Measurements from ENCODE around the gene APBB2. TPM values are rescaled to one million over a fixed set of nuclear protein-coding genes. Genes with fewer than 3 reads are reported as not detected.

Gene APBB2
- total and polyA plus RNA-seq, 11 donors, result 8.6 to 39.1 (median 26.7) TPM

GRCh38 chr4:40763228-40763716 is 451.1 kb downstream of the APBB2 start:
- no peak overlapping the region for H3K4me3 ChIP-seq
- no peaks in the 10 kb centered on the region for H3K9me3 ChIP-seq
- intact Hi-C loops (cut with DNase I), result no loop called here
- no peaks in the 10 kb centered on the region for H3K27me3 ChIP-seq
- 78 to 92% (median 83%) methylated on average over 3 of the region's 3 CpGs for WGBS, 4 donors
- DNase-seq (no peak), ATAC-seq (no peak)
- no peaks in the 10 kb centered on the region for H3K36me3 ChIP-seq
- H3K27ac ChIP-seq, result no peak overlapping the region
- no peak for TF ChIP-seq POLR2A (IDR thresholded peaks at IDR 0.05)
- TF ChIP-seq, protein P1, sequence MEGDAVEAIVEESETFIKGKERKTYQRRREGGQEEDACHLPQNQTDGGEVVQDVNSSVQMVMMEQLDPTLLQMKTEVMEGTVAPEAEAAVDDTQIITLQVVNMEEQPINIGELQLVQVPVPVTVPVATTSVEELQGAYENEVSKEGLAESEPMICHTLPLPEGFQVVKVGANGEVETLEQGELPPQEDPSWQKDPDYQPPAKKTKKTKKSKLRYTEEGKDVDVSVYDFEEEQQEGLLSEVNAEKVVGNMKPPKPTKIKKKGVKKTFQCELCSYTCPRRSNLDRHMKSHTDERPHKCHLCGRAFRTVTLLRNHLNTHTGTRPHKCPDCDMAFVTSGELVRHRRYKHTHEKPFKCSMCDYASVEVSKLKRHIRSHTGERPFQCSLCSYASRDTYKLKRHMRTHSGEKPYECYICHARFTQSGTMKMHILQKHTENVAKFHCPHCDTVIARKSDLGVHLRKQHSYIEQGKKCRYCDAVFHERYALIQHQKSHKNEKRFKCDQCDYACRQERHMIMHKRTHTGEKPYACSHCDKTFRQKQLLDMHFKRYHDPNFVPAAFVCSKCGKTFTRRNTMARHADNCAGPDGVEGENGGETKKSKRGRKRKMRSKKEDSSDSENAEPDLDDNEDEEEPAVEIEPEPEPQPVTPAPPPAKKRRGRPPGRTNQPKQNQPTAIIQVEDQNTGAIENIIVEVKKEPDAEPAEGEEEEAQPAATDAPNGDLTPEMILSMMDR (IDR thresholded peaks at IDR 0.05), result no peak
- peaks cover 0 to 5% (median 0%) of the 10 kb centered on the region in 12 donors for H3K4me1 ChIP-seq

Other genes with a start within 250 kb of the APBB2 start
- 10 to 100 TPM in 7 of 9 donors, 1 to 10 TPM in 2; 2.8 to 81.8 (median 18.6) TPM for gene UCHL1, start 42.4 kb upstream of the APBB2 start, total RNA-seq
- gene UCHL1, start 42.4 kb upstream of the APBB2 start, polyA plus RNA-seq, result 10 to 100 TPM; 10.3 to 15.6 TPM

Data from heart left ventricle (tissue), 16 donors.